GM19035 (cell line): Measurements from ENCODE around the gene RAD17.
"Not testable (repeated sequence)": the region's sequence is repeated elsewhere in the genome, so short reads cannot be mapped to it uniquely, and the experiment has no call there.

Experiments
- ATAC-seq: cut with Tn5 transposase; IDR thresholded peaks from one replicate; pipeline ENCODE4 v1.9.1; 2021; ENCODE audit not compliant: unreplicated experiment

RAD17 gene

DNA sequence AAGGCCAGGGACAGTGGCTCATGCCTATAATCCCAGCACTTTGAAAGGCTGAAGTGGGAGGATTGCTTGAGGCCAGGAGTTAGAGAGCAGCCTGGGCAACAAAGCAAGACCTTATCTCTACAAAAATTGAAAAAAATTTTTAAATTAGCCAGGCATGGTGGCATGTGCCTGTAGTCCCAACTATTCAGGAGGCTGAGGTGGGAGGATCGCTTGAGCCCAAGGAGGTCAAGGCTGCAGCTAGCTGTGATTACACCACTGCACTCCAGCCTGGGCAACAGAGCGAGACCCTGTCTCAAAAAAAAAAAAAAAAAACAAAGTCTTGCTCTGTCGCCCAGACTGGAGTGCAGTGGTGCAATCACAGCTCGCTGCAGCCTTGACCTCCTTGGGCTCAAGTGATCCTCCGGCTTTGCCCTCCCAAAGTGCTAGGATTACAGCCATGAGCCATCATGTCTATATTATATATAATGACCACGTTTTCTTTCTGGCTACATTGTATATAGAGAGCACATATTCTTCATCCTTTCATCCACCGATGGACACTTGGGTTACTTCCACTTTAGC is 85.9 kb downstream of the RAD17 start:
- not testable (repeated sequence) for ATAC-seq

DNA sequence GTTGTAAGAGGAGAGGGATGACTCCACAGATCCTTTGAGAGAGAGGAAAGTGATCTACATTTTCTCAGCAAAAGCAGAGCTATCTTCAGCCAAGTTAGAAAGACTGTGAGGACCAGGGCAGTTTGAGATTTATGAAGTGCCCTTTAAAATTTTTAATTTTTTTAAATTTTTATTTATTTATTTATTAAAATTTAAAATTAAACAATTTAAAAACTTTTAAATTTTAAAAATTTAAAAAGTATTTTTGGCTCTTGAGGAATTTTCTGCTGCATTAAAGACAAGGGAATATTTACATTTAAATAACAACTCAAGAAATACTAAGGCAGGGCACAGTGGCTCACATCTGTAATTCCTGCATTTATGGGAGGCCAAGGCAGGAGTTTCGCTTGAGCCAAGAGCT is 92.6 kb downstream of the RAD17 start:
- no peak for ATAC-seq
